ENCODE data around the gene GOLGA8J. TPM values are rescaled to one million over a fixed set of nuclear protein-coding genes. Genes with fewer than 3 reads are reported as not detected.
"Not testable (repeated sequence)": the region's sequence is repeated elsewhere in the genome, so short reads cannot be mapped to it uniquely, and the experiment has no call there.

The GOLGA8J gene, protein sequence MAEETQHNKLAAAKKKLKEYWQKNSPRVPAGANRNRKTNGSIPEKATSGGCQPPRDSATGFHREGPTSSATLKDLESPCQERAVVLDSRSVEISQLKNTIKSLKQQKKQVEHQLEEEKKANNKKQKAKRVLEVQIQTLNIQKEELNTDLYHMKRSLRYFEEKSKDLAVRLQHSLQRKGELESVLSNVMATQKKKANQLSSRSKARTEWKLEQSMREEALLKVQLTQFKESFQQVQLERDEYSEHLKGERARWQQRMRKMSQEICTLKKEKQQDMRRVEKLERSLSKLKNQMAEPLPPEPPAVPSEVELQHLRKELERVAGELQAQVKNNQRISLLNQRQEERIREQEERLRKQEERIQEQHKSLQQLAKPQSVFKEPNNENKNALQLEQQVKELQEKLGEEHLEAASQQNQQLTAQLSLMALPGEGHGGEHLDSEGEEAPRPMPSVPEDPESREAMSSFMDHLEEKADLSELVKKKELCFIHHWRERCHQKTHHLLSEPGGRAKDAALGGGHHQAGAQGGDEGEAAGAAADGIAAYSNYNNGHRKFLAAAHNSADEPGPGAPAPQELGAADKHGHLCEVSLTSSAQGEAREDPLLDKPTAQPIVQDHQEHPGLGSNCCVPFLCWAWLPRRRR
- total RNA-seq: 0.34 TPM in 1 of 2 replicates, not detected in the other
- long read RNA-seq: 0 reads

DNA sequence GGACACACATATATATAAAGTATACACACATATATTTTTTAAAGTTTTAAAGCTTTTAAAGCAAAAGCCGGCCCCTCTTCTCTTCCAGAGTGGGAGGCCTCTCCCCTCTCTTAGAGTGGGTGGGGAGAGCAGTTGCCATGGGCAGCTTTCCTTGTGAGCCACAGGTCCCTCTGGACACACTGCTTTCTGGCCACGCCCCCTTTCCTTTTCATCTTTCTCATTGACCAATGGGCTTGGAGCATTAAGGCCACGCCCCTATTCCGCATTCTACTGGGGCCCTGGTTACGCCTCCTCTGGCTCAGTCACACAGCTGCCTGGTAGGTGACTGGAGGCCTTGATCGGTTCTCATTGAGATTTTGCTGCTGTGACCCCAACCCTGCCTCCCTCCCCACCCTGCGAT lies at the start of gene GOLGA8J:
TSS of gene GOLGA8J (plus strand) at position 301 of the 400 bp plus-strand sequence. CDS start at position 399, 98 bp downstream.
- not testable (repeated sequence) for H3K27me3 Mint-ChIP-seq (ENCODE audit: unreplicated experiment); H3K9me3 Mint-ChIP-seq (ENCODE audit: unreplicated experiment); H3K27ac Mint-ChIP-seq (ENCODE audit: unreplicated experiment); H3K4me3 Mint-ChIP-seq (ENCODE audit: unreplicated experiment); H3K36me3 Mint-ChIP-seq (ENCODE audit: unreplicated experiment); DNase-seq (ENCODE audit: extremely low spot score, unreplicated experiment)
- peaks cover 14% of the 10 kb centered on the region for H3K4me1 Mint-ChIP-seq (ENCODE audit: unreplicated experiment)

DNA sequence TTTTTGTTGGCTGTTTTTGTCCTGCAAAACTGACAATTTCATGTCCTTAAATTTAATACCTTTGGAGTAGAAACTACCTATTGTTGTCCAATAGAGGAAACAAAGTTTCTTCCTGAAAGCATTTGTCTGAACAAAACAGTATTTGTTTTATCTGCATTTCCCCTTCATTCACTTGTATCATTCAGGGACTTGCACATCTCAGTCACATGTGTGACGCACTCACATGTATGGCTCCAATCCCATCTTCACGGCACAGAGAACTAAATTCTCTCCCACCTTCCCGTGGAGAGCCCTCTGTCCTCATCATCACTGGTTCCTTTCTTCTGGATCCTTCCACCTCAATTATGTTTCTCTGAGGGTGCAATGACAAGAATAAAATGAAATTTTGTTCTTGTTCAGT lies 49.5 kb upstream of the GOLGA8J start:
- Mint-ChIP-seq H3K4me1 (ENCODE audit: unreplicated experiment) (no peaks in the 10 kb centered on the region), H3K4me3 (ENCODE audit: unreplicated experiment) (no peak overlapping the region), H3K9me3 (ENCODE audit: unreplicated experiment) (peaks cover 14% of the 10 kb centered on the region), H3K27me3 (ENCODE audit: unreplicated experiment) (peaks cover 27% of the 10 kb centered on the region), H3K27ac (ENCODE audit: unreplicated experiment) (no peak overlapping the region), H3K36me3 (ENCODE audit: unreplicated experiment) (peaks cover 5% of the 10 kb centered on the region)
- no peak for DNase-seq (ENCODE audit: extremely low spot score, unreplicated experiment)
- TF ChIP-seq, protein P1, sequence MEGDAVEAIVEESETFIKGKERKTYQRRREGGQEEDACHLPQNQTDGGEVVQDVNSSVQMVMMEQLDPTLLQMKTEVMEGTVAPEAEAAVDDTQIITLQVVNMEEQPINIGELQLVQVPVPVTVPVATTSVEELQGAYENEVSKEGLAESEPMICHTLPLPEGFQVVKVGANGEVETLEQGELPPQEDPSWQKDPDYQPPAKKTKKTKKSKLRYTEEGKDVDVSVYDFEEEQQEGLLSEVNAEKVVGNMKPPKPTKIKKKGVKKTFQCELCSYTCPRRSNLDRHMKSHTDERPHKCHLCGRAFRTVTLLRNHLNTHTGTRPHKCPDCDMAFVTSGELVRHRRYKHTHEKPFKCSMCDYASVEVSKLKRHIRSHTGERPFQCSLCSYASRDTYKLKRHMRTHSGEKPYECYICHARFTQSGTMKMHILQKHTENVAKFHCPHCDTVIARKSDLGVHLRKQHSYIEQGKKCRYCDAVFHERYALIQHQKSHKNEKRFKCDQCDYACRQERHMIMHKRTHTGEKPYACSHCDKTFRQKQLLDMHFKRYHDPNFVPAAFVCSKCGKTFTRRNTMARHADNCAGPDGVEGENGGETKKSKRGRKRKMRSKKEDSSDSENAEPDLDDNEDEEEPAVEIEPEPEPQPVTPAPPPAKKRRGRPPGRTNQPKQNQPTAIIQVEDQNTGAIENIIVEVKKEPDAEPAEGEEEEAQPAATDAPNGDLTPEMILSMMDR (IDR thresholded peaks at IDR 0.05): no peak

DNA sequence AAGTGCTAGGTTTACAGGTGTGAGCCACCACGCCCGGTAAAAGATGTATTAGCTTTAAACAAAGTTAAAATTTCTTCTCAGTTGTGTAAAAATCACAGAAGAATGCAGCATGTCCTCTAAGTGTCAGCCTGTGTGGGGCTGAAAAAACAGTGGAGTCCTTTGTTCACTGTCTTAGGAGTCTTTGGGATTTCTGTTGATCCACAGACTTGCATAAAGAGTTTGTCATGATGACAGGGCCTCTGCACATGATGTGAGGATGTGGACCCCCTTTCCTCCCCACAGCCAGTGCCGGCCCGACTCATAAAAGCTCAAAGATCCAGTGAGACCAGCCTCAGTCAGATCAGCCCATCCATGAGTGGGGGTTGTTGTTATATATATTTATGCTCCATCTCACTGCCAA lies 49.0 kb upstream of the GOLGA8J start:
- H3K27ac Mint-ChIP-seq (ENCODE audit: unreplicated experiment): no peak overlapping the region
- no peak overlapping the region for H3K4me3 Mint-ChIP-seq (ENCODE audit: unreplicated experiment)
- H3K9me3 Mint-ChIP-seq (ENCODE audit: unreplicated experiment): peaks cover 14% of the 10 kb centered on the region
- peaks cover 1% of the 10 kb centered on the region for H3K4me1 Mint-ChIP-seq (ENCODE audit: unreplicated experiment)
- TF ChIP-seq, protein P1 (IDR thresholded peaks at IDR 0.05): no peak
- peaks cover 28% of the 10 kb centered on the region for H3K27me3 Mint-ChIP-seq (ENCODE audit: unreplicated experiment)
- H3K36me3 Mint-ChIP-seq (ENCODE audit: unreplicated experiment): peaks cover 5% of the 10 kb centered on the region
- no peak for DNase-seq (ENCODE audit: extremely low spot score, unreplicated experiment)

DNA sequence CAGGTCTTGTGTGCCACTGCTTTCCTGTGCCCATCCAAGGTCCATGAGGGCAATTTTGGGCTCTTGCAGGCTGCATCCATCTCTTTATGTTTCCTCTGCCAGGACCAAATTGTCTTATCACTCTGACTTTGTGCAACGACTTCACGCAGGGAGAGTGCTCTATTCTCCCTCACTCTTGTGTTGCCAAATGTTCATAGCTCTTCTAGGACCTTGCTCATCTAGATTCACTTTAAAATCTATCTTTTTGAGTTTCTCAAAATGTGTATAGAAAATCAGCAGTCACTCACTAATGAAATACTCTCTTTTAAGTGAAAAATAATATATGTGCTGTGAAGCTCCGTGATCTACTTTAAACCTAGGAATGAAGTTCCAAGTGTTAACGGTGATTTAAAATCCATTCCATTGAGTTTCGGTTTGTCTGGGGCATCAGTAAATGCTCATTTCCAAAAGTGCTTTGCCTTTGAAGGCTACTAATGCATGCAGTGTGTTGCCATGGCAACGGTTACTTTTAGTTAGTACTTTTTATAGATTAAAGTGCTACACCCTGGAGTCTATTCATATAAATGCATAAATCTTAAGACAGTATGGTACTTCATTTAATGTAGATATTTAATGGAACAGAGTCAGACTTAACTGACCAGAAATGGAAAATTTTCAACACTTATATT lies 46.6 kb upstream of the GOLGA8J start:
- no peak for DNase-seq (ENCODE audit: extremely low spot score, unreplicated experiment)
- H3K27ac Mint-ChIP-seq (ENCODE audit: unreplicated experiment): no peak overlapping the region

More for the DNA sequence above, 46.6 kb upstream of the GOLGA8J start:
- no peak overlapping the region for H3K4me3 Mint-ChIP-seq (ENCODE audit: unreplicated experiment)
- peaks cover 3% of the 10 kb centered on the region for H3K36me3 Mint-ChIP-seq (ENCODE audit: unreplicated experiment)
- peaks cover 8% of the 10 kb centered on the region for H3K4me1 Mint-ChIP-seq (ENCODE audit: unreplicated experiment)
- H3K27me3 Mint-ChIP-seq (ENCODE audit: unreplicated experiment): peaks cover 26% of the 10 kb centered on the region
- TF ChIP-seq, protein P1 (IDR thresholded peaks at IDR 0.05): no peak
- no peaks in the 10 kb centered on the region for H3K9me3 Mint-ChIP-seq (ENCODE audit: unreplicated experiment)
